ENCODE results near the gene LASP1NB.

Gene LASP1NB

DNA sequence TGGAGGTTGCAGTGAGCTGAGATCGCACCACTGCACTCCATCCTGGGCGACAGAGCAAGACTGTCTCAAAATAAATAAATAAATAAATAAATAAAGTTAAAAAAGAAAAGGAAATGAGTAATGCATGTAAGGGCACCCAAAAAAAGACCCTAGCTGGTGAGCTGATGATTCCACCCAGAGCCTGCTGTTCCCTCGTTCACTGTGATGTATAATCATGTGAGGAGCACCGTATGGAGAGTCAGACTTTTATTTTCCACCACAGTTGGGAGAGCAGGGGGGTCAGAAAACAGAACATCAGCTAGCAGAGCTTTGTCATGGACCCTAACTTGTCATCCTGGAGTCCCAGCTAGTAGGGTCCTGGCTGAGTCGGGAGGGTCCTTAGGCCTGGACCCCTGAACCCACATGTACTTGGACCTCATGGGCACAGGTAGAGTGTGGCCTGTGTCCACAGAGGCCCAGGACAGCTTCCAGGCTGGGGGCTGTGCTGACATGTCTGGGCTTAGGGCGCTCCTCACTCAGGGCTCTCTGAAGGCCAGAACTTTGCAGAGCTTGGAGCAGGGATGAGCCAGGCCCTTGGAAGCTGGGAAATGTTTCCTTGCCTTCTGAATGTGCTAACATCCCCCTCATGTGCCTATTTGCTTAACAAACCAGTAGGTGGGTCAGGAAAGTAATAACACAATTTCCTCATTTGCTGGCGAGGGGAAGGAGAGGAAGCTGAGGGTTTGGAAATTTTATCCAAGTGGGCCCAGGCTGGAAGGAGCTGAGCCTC, 18.8 kb upstream of the LASP1NB start:
- no TSS peak for BruUV-seq (replicated peaks)
- Histone ChIP-seq H3K36me3 (ENCODE audit: insufficient read depth, low read length, poor library complexity, severe bottlenecking) (no peaks in the 10 kb centered on the region), H3K27me3 (replicated peaks; ENCODE audit: insufficient read depth, low read depth, low read length, poor library complexity) (no peaks in the 10 kb centered on the region), H3K4me3 (ENCODE audit: low read depth, low read length, poor library complexity, severe bottlenecking) (no peak overlapping the region), H3K27ac (ENCODE audit: low read depth, low read length, poor library complexity, severe bottlenecking) (no peak overlapping the region), H3K9me3 (ENCODE audit: low read depth, low read length, poor library complexity, severe bottlenecking) (no peaks in the 10 kb centered on the region), H3K4me1 (ENCODE audit: insufficient read depth, low read length, poor library complexity, severe bottlenecking) (no peaks in the 10 kb centered on the region)
- ChIA-PET POLR2A (ENCODE audit: low non-redundant PET) (no interaction called here), CTCF (interaction anchor here (0.6 kb wide), 1 partner anchor 15 kb away, joined by 5 read pairs; no protein-coding TSS in a partner anchor)
- TF ChIP-seq EZH2 (IDR thresholded peaks at IDR 0.05; ENCODE audit: borderline replicate concordance, low read depth, low read length, poor library complexity, severe bottlenecking) = no peak
- no peak for TF ChIP-seq CTCF (conservative IDR thresholded peaks at IDR 0.05; ENCODE audit: low read depth, low read length)
- no peak for DNase-seq (ENCODE audit: low spot score)
- intact Hi-C loops (cut with micrococcal nuclease; ENCODE audit: unreplicated experiment) = no loop called here

- BruUV-seq (replicated peaks) = no TSS peak
- POLR2A ChIA-PET (ENCODE audit: low non-redundant PET) = no interaction called here
- CTCF ChIA-PET = no interaction called here
- intact Hi-C loops (cut with micrococcal nuclease; ENCODE audit: unreplicated experiment) = no loop called here
- no peak for DNase-seq (ENCODE audit: low spot score)
- Histone ChIP-seq H3K36me3 (ENCODE audit: insufficient read depth, low read length, poor library complexity, severe bottlenecking) (no peaks in the 10 kb centered on the region), H3K27ac (ENCODE audit: low read depth, low read length, poor library complexity, severe bottlenecking) (no peak overlapping the region), H3K27me3 (replicated peaks; ENCODE audit: insufficient read depth, low read depth, low read length, poor library complexity) (no peaks in the 10 kb centered on the region), H3K4me1 (ENCODE audit: insufficient read depth, low read length, poor library complexity, severe bottlenecking) (no peaks in the 10 kb centered on the region), H3K4me3 (ENCODE audit: low read depth, low read length, poor library complexity, severe bottlenecking) (no peak overlapping the region), H3K9me3 (ENCODE audit: low read depth, low read length, poor library complexity, severe bottlenecking) (no peaks in the 10 kb centered on the region)
- no peak for TF ChIP-seq CTCF (conservative IDR thresholded peaks at IDR 0.05; ENCODE audit: low read depth, low read length)
- TF ChIP-seq EZH2 (IDR thresholded peaks at IDR 0.05; ENCODE audit: borderline replicate concordance, low read depth, low read length, poor library complexity, severe bottlenecking) = no peak
Observed at GRCh38 chr17:38907930-38908675, 17.3 kb upstream of the LASP1NB start.

- Histone ChIP-seq H3K4me1 (ENCODE audit: insufficient read depth, low read length, poor library complexity, severe bottlenecking) (no peaks in the 10 kb centered on the region), H3K9me3 (ENCODE audit: low read depth, low read length, poor library complexity, severe bottlenecking) (no peaks in the 10 kb centered on the region), H3K27me3 (replicated peaks; ENCODE audit: insufficient read depth, low read depth, low read length, poor library complexity) (no peaks in the 10 kb centered on the region), H3K36me3 (ENCODE audit: insufficient read depth, low read length, poor library complexity, severe bottlenecking) (no peaks in the 10 kb centered on the region), H3K4me3 (ENCODE audit: low read depth, low read length, poor library complexity, severe bottlenecking) (no peak overlapping the region), H3K27ac (ENCODE audit: low read depth, low read length, poor library complexity, severe bottlenecking) (no peak overlapping the region)
- TF ChIP-seq EZH2 (IDR thresholded peaks at IDR 0.05; ENCODE audit: borderline replicate concordance, low read depth, low read length, poor library complexity, severe bottlenecking) (no peak), CTCF (conservative IDR thresholded peaks at IDR 0.05; ENCODE audit: low read depth, low read length) (no peak)
- POLR2A ChIA-PET (ENCODE audit: low non-redundant PET) = no interaction called here
- BruUV-seq (replicated peaks) = no TSS peak
- CTCF ChIA-PET = no interaction called here
- intact Hi-C loops (cut with micrococcal nuclease; ENCODE audit: unreplicated experiment) = no loop called here
- DNase-seq (ENCODE audit: low spot score) = no peak
Observed at GRCh38 chr17:38908676-38909181, 16.7 kb upstream of the LASP1NB start.
